SH-SY5Y (cell line): Measurements from ENCODE around the gene ADORA2A.

Experiments used
- GATA2 ChIP-seq: IDR thresholded peaks from 2 replicates; pipeline ENCODE4 v1.6.1; 2011; ENCODE audit warnings: mild to moderate bottlenecking, low read depth, low read length
- GATA3 ChIP-seq: IDR thresholded peaks from 2 replicates; pipeline ENCODE4 v1.6.1; 2011; ENCODE audit warnings: low read depth, mild to moderate bottlenecking, low read length, moderate library complexity

Gene ADORA2A

DNA sequence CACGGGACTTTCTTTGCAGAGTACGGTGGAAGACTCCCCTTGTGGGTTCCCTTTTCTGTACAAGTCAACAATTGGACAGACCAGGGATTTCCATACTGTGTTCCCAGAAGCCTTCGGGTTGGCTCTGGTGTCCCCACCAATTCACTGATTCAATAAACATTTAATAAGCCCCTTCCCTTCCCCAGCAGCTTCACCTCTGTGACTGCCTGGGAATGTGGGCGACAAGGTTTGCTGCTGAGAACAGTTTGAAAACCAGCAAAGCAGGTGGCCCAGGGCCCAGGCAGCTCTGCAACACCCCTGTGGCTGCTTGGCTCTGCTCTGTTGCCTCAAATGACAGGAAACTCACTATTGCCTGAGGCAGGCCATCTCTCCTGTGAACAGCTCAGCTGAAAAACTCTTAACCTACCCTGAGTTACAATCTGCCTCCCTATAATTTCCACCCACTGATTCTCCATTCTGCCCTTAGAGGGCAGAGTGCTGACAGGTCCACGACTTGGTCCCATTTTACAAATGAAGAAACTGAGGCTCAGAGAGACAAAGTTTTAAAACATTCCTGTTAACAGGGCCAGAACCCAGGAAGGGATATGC lies 10.4 kb downstream of the ADORA2A start:
- no peak for TF ChIP-seq GATA3
- no peak for TF ChIP-seq GATA2

DNA sequence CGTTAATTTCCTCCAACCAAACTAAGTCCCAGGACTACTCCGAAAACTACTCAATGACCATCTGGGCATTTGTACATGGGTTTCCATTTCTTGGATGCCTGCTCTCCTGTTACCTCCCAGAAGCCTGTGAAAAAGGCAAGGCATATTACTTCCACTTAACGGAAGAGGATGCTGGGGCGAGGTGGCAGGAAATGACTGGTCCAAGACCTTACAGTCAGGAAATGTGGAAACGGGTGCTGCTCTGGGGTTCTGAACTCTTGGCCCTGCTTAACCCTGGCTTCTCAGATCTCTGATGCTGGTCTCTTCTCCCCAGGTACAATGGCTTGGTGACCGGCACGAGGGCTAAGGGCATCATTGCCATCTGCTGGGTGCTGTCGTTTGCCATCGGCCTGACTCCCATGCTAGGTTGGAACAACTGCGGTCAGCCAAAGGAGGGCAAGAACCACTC lies 12.9 kb downstream of the ADORA2A start:
- TF ChIP-seq GATA2 (no peak), GATA3 (no peak)

DNA sequence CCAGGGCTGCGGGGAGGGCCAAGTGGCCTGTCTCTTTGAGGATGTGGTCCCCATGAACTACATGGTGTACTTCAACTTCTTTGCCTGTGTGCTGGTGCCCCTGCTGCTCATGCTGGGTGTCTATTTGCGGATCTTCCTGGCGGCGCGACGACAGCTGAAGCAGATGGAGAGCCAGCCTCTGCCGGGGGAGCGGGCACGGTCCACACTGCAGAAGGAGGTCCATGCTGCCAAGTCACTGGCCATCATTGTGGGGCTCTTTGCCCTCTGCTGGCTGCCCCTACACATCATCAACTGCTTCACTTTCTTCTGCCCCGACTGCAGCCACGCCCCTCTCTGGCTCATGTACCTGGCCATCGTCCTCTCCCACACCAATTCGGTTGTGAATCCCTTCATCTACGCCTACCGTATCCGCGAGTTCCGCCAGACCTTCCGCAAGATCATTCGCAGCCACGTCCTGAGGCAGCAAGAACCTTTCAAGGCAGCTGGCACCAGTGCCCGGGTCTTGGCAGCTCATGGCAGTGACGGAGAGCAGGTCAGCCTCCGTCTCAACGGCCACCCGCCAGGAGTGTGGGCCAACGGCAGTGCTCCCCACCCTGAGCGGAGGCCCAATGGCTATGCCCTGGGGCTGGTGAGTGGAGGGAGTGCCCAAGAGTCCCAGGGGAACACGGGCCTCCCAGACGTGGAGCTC lies 13.5 kb downstream of the ADORA2A start:
- TF ChIP-seq GATA3, result no peak
- TF ChIP-seq GATA2, result no peak

DNA sequence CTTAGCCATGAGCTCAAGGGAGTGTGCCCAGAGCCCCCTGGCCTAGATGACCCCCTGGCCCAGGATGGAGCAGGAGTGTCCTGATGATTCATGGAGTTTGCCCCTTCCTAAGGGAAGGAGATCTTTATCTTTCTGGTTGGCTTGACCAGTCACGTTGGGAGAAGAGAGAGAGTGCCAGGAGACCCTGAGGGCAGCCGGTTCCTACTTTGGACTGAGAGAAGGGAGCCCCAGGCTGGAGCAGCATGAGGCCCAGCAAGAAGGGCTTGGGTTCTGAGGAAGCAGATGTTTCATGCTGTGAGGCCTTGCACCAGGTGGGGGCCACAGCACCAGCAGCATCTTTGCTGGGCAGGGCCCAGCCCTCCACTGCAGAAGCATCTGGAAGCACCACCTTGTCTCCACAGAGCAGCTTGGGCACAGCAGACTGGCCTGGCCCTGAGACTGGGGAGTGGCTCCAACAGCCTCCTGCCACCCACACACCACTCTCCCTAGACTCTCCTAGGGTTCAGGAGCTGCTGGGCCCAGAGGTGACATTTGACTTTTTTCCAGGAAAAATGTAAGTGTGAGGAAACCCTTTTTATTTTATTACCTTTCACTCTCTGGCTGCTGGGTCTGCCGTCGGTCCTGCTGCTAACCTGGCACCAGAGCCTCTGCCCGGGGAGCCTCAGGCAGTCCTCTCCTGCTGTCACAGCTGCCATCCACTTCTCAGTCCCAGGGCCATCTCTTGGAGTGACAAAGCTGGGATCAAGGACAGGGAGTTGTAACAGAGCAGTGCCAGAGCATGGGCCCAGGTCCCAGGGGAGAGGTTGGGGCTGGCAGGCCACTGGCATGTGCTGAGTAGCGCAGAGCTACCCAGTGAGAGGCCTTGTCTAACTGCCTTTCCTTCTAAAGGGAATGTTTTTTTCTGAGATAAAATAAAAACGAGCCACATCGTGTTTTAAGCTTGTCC lies 14.3 kb downstream of the ADORA2A start:
- TF ChIP-seq GATA2 (peak; percentile 69), GATA3 (no peak)

DNA sequence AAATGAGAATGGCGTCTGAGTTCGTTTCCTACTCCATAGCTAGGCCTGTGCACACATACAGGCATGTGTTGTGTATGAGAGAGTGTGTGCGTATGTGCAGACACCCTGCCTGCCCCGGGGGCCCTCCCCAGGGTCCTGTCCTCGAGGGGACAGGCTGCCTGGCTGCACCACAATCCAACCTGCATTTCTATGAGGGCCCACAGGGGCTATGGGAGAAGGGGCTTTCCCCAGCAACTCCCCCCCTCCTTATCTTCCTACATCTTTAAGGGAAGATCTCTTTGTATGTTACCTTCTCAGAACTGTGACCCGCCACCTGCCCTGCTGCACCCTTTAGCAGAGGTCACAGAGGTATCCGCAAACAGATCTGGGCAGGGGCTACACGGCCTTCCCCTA lies 14.9 kb downstream of the ADORA2A start:
- TF ChIP-seq GATA2 (peak; percentile 48; the same call in 1 of the 2 replicates), GATA3 (no peak)

DNA sequence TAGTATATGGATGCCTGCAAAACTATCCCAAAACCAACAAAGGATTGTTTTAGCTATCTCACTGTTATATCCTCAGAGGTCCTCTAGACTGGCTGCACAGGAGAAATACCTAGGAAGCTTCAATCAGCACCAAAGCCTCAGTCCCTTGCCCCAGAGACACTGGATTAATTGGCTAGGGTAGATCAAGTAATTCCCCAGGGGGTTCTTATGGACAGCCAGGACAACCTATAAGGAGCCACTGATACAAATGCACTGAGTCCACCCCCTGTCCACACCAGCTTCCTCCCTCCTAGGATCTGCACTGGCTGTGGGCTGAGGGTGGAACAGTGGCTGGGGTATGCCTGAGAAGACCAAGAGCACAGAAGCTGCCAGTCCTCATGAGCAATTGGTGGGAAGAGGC lies 16.3 kb downstream of the ADORA2A start:
- TF ChIP-seq GATA2, result no peak
- TF ChIP-seq GATA3, result no peak

DNA sequence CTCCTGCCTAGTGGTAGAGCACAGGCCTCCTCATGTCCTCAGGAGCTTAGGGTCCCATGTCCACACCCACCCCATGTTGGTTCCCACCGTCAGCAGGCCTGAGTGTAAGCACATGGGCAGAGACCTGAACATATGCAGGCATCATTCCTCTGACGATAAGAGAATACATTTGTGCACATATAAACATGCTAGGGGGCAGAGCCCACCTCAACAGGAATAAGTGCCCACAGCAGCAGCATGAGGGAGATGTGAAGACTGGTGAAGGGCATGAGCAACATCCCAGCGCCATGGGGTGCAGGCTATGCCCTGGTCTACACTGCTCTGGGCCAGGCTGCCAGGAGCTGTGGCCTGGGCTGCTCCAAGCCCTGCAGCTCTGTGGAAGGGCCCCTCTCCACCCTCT lies 16.9 kb downstream of the ADORA2A start:
- no peak for TF ChIP-seq GATA2

DNA sequence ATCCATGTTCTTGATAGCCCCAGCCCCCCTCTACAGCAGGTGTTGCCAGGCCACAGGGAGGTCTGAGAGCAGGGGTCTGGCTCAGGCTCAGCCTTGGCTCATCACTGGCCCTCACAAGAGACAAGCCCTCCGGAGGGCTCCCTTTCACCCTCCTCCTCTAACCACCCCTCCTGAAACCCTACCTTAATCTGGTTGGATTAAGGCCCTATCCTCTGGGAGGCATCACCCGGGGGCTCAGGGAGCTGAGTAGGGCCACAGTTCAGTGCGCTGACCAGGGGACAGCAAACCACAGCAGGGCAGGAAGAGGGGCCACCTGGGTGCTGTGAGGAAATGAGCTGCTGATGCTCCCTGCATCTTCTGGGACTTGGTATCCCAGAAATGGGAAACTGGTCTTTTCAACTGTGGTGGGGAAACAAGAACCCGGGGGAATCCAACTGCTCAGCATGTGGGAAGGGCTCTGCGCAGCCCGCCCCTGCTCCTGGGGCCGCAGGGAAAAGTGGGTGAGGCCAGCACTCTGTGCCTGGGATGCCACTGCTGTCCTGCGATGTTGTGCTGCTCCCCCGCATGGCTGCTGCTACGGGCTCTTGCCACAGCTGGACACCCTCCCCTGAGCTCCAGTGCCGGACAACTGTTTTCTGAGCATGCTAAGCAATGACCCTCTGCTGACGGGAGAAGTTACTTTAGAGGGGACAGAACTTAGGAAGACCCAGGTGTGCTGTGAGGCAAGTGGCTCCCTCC lies 17.5 kb downstream of the ADORA2A start:
- TF ChIP-seq GATA3, result no peak

DNA sequence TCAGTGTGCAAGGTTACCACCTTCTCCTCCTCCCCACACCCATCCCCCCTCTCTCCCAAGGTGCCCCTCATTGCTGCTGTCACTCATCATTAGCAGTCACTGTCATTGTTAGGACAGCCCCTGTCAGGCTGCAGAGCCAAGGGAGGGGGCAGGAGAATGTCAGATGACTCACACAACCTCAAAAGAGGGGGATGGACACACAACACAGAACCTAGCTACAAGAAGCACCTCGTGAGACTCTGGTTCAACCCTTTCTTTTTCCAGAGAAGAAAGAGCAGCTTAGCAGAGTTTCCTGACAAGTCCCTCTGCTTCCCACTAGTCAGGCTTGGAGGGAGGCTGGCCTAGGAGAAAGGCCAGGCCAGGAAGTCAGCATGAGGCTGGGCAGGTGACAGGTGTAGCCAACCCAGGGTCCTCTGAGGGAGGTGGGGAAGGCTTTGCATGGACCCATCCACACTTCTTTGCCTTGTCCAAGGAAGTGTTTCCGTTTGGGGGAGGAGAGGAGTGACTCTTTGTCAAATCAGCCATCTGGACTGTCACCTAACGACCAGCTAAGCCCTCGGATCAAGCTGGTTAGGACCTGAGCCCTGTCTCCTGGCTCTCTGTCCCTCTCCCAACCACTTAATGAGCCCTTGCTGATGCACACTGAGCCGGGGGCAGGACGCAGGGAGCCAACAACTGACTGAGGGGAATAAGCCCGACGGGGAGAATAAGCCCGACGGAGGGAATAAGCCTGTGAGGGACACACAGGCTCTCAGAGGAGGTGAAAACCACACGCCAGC lies 18.3 kb downstream of the ADORA2A start:
- no peak for TF ChIP-seq GATA3
- no peak for TF ChIP-seq GATA2

DNA sequence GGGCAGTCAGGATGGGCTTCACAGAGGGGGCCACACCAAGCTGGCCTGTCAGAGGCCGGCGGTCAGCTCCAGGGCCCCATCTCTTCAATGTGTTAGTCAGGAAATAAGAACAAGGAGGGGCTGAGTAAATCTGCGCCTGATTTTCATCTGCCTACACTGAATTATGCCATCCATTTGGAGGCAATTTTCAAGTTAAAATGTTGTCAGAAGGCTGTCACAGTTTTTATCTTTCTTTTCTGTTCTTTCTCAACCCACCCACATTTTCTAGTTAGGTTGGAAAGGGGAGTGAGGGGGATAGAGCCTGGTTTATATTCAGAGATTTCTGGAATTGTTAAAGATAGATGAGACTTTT lies 18.8 kb downstream of the ADORA2A start:
- TF ChIP-seq GATA2 (peak; percentile 67), GATA3 (no peak; the same call in 1 of the 2 replicates)

DNA sequence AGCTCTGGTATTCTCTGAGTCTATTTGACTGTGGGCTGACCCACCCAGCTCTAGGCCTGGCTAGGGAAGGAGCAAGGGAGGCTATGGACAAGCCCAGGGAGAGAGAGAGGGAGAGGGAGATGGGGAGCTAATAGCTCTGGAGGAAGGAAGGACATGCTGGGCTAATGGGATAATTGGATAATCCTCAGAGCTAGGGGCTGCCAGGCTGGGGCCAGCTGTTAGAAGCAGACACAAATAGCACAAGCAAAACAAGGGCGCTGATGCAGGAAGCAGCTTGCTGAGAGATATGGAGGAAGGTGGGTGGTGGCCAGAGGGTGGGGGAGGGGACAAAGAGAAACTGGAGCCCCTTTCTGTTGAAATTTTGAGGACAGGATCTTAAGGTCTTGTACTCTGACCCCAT lies 23.2 kb downstream of the ADORA2A start:
- TF ChIP-seq GATA3 (no peak), GATA2 (peak; percentile 67)

DNA sequence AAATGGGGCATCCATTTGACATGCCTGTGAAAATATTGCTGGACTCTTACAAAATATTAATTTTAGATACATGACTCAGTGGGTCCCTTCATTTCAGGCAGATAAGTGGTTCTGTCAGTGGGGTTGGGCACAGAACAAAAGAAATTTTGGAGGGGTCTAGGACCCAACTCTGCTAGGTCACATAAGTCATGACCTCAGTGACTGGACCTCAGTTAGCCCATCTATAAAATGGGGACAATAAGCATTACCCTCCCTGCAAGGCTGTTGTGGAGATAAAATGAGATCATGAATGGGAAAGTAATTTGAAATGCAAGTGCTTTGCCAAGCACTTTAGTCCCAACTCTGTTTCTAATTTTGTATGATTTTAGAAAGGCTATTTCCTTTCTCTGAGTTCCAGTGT lies 23.8 kb downstream of the ADORA2A start:
- no peak for TF ChIP-seq GATA3
- TF ChIP-seq GATA2, result no peak

DNA sequence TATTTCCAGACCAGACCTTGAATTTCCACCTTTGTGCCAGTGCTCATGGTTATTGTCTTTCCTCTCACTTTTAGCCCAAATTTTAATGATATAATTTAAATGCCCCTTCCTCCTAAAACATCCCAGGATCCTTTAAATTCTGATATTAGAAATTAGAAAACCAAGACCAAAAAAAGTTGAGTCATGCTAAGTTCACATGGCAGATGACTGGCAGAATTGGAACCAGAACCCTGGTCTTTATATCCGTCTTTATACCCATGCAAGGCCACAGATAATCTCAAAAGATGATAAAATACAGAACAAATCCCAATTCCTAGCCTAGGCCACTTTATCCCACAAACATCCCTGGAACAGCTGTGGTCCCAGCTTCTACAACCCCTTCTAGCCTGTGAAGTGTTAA lies 26.5 kb downstream of the ADORA2A start:
- TF ChIP-seq GATA2 (no peak), GATA3 (no peak)
